SU-DHL-6 (cell line): Measurements from ENCODE around the gene FAM171A2.

Source experiments
- H2AFZ ChIP-seq: fragments of 200-600 bp; sonication (generic); 2 replicates; pipeline ENCODE4 v1.6.1; 2014; ENCODE audit warnings: low read depth, mild to moderate bottlenecking, moderate library complexity, mixed read lengths, antibody characterized with exemption, low read length; ENCODE audit not compliant: severe bottlenecking
- H3F3A ChIP-seq: fragments of 200-600 bp; shearing (Covaris generic); 2 replicates; pipeline ENCODE4 v1.6.0; 2016; ENCODE audit warnings: antibody characterized with exemption, mild to moderate bottlenecking; ENCODE audit not compliant: insufficient read depth
- H3K27ac ChIP-seq: fragments of 200-600 bp; sonication (generic); 2 replicates; pipeline ENCODE4 v1.5.1; 2016; ENCODE audit warnings: low read depth, mild to moderate bottlenecking, low read length, moderate library complexity, mixed read lengths
- H3K27me3 ChIP-seq: fragments of 200-600 bp; sonication (generic), shearing (Covaris generic); 2 replicates; pipeline ENCODE4 v1.6.0; 2014; ENCODE audit warnings: mild to moderate bottlenecking, low read length
- H3K36me3 ChIP-seq: fragments of 200-600 bp; sonication (generic); 2 replicates; pipeline ENCODE4 v1.6.1; 2014; ENCODE audit warnings: mild to moderate bottlenecking, low read length, mixed read lengths
- H3K4me2 ChIP-seq: fragments of 300-600, 200-600 bp; shearing (Covaris generic), sonication (generic); 2 replicates; pipeline ENCODE4 v1.6.0; 2014; ENCODE audit warnings: low read length, low read depth, mild to moderate bottlenecking; ENCODE audit not compliant: poor library complexity, severe bottlenecking
- H3K4me3 ChIP-seq: fragments of 200-600 bp; sonication (generic); 2 replicates; pipeline ENCODE4 v1.5.1; 2014; ENCODE audit warnings: antibody characterized with exemption, low read length, mild to moderate bottlenecking, mixed read lengths; ENCODE audit not compliant: insufficient read depth, poor library complexity, severe bottlenecking
- H3K79me2 ChIP-seq: fragments of 200-600 bp; sonication (generic); 2 replicates; pipeline ENCODE4 v1.6.1; 2014; ENCODE audit warnings: mild to moderate bottlenecking, low read length, moderate library complexity; ENCODE audit not compliant: insufficient read depth
- H3K9ac ChIP-seq: fragments of 200-600 bp; sonication (generic); 2 replicates; pipeline ENCODE4 v1.7.0; 2014; ENCODE audit warnings: mild to moderate bottlenecking, low read length
- H3K9me2 ChIP-seq: fragments of 200-600 bp; sonication (generic); replicated peaks from 2 replicates; pipeline ENCODE4 v1.6.1; 2014; ENCODE audit warnings: low read length; ENCODE audit not compliant: insufficient read depth
- H3K9me3 ChIP-seq: fragments of 200-600 bp; sonication (generic); 2 replicates; pipeline ENCODE4 v1.6.1; 2014; ENCODE audit warnings: low read length, mixed read lengths; ENCODE audit not compliant: insufficient read depth
- H4K20me1 ChIP-seq: fragments of 200-600 bp; sonication (generic); 2 replicates; pipeline ENCODE4 v1.6.1; 2014; ENCODE audit warnings: low read depth, mild to moderate bottlenecking, antibody characterized with exemption, low read length, moderate library complexity, mixed read lengths
- CTCF ChIP-seq: fragments of 200-600 bp; sonication (generic); IDR thresholded peaks from one replicate; pipeline ENCODE4 v1.5.1; 2017; ENCODE audit warnings: antibody characterized with exemption, mild to moderate bottlenecking, low read length, moderate library complexity; ENCODE audit not compliant: insufficient read depth, poor library complexity, severe bottlenecking
- EZH2phosphoT487 ChIP-seq: fragments of 200-600 bp; sonication (generic), shearing (Covaris generic); conservative IDR thresholded peaks from 2 replicates; pipeline ENCODE4 v1.6.1; 2018; ENCODE audit warnings: mild to moderate bottlenecking, antibody characterized with exemption, low read length, moderate library complexity, mixed read lengths

FAM171A2 gene

GRCh38 chr17:44362949-44363612, 572 bp downstream of the FAM171A2 start:
- Histone ChIP-seq H3K9me2 (no peaks in the 10 kb centered on the region), H3K9ac (peak overlapping the region; percentile 63), H3K4me3 (peak overlapping the region; percentile 60), H3F3A (no peaks in the 10 kb centered on the region), H3K9me3 (no peaks in the 10 kb centered on the region), H3K4me2 (peak overlapping the region; percentile 95), H3K27ac (no peak overlapping the region), H3K36me3 (no peaks in the 10 kb centered on the region), H3K27me3 (no peaks in the 10 kb centered on the region), H2AFZ (peak overlapping the region; percentile 97), H4K20me1 (no peaks in the 10 kb centered on the region), H3K79me2 (no peaks in the 10 kb centered on the region)
- TF ChIP-seq EZH2phosphoT487 (no peak), CTCF (no peak)

- Histone ChIP-seq H2AFZ (no peak overlapping the region), H3K4me3 (no peak overlapping the region), H3F3A (no peaks in the 10 kb centered on the region), H3K9ac (peak overlapping the region; percentile 63; the same call in 1 of the 2 replicates), H3K27me3 (no peaks in the 10 kb centered on the region), H3K9me3 (no peaks in the 10 kb centered on the region), H3K27ac (no peak overlapping the region), H3K36me3 (no peaks in the 10 kb centered on the region), H3K4me2 (peak overlapping the region; percentile 95), H4K20me1 (no peaks in the 10 kb centered on the region), H3K79me2 (no peaks in the 10 kb centered on the region), H3K9me2 (no peaks in the 10 kb centered on the region)
- TF ChIP-seq EZH2phosphoT487 (no peak), CTCF (no peak)
Measured at GRCh38 chr17:44362459-44362948, 1.1 kb downstream of the FAM171A2 start.

- H3K36me3 ChIP-seq = no peaks in the 10 kb centered on the region
- H3F3A ChIP-seq = no peaks in the 10 kb centered on the region
- H3K9ac ChIP-seq = no peak overlapping the region
- H4K20me1 ChIP-seq = no peaks in the 10 kb centered on the region
- no peaks in the 10 kb centered on the region for H3K9me2 ChIP-seq
- H2AFZ ChIP-seq = no peak overlapping the region
- TF ChIP-seq EZH2phosphoT487 (no peak), CTCF (no peak)
- no peak overlapping the region for H3K4me3 ChIP-seq
- no peaks in the 10 kb centered on the region for H3K9me3 ChIP-seq
- no peak overlapping the region for H3K4me2 ChIP-seq
- no peak overlapping the region for H3K27ac ChIP-seq
- no peaks in the 10 kb centered on the region for H3K27me3 ChIP-seq
- no peaks in the 10 kb centered on the region for H3K79me2 ChIP-seq
Measured at GRCh38 chr17:44361292-44362260, 2.1 kb downstream of the FAM171A2 start.
